SK-N-SH (cell line): Measurements from ENCODE around the gene PCYT1A. TPM values are rescaled to one million over a fixed set of nuclear protein-coding genes. Genes with fewer than 3 reads are reported as not detected.

Experiments
- CTCF ChIA-PET: fragments of 300-600, 350-600 bp; formaldehyde crosslinking; extraction: SDS; loops from one replicate; lab custom pipeline; 2021; lab: Yijun Ruan, JAX
- POLR2A ChIA-PET: fragments of 350-600 bp; sonication (Branson Sonifier 250); formaldehyde crosslinking; extraction: SDS; loops from one replicate; lab custom pipeline; 2020; ENCODE audit warnings: antibody characterized with exemption, inconsistent platforms; lab: Yijun Ruan, JAX
- DNase-seq: peaks from one replicate; pipeline ENCODE4 v3.0.0; 2012
- H2AFZ ChIP-seq: fragments of 200-600 bp; sonication (generic); 2 replicates; pipeline ENCODE4 v1.8.1; 2016; ENCODE audit warnings: antibody characterized with exemption, mild to moderate bottlenecking, low read depth
- H3F3A ChIP-seq: fragments of 200-600 bp; sonication (generic); replicated peaks from 2 replicates; pipeline ENCODE3; 2016; ENCODE audit warnings: antibody characterized with exemption, mild to moderate bottlenecking; ENCODE audit not compliant: insufficient read depth
- H3K27ac ChIP-seq, 2 experiments: fragments of 200-500 bp in 1 of 2; fragments of 200-600 bp in 1 of 2; sonication (Bioruptor generic) in 1 of 2; sonication (generic), shearing (Covaris generic) in 1 of 2; 2 replicates each; pipeline versions ENCODE4 v1.5.1 to v1.6.1; 2014 to 2016; ENCODE audit warnings: low read depth in 2 of 2, inconsistent platforms in 1 of 2, low read length in 1 of 2, mild to moderate bottlenecking in 1 of 2, mixed read lengths in 1 of 2
- H3K27me3 ChIP-seq: fragments of 200-600 bp; sonication (generic), shearing (Covaris generic); 2 replicates; pipeline ENCODE4 v1.6.1; 2016; ENCODE audit warnings: mixed run types; ENCODE audit not compliant: insufficient read depth
- H3K36me3 ChIP-seq, 2 experiments: fragments of 200-500 bp in 1 of 2; fragments of 200-600 bp in 1 of 2; sonication (Bioruptor generic) in 1 of 2; sonication (generic) in 1 of 2; replicated peaks in 1 of 2; 2 replicates each; pipeline versions ENCODE3 to v1.5.1; 2014 to 2016; ENCODE audit warnings: low read length in 1 of 2, mild to moderate bottlenecking in 1 of 2; ENCODE audit not compliant: insufficient read depth in 2 of 2, control insufficient read depth in 1 of 2
- H3K4me1 ChIP-seq, 2 experiments: fragments of 200-500 bp in 1 of 2; fragments of 200-600 bp in 1 of 2; sonication (Bioruptor generic) in 1 of 2; sonication (generic), shearing (Covaris generic) in 1 of 2; 2 replicates each; pipeline versions ENCODE4 v1.5.1 to v1.6.1; 2014 to 2016; ENCODE audit warnings: low read depth in 1 of 2, low read length in 1 of 2, mixed run types in 1 of 2; ENCODE audit not compliant: insufficient read depth in 2 of 2, control insufficient read depth in 1 of 2
- H3K4me2 ChIP-seq: fragments of 200-600 bp; sonication (generic), shearing (Covaris generic); 2 replicates; pipeline ENCODE4 v1.6.1; 2017; ENCODE audit warnings: mixed run types
- H3K4me3 ChIP-seq, 2 experiments: fragments of 200-500 bp in 1 of 2; fragments of 200-600 bp in 1 of 2; sonication (Bioruptor generic) in 1 of 2; sonication (generic), shearing (Covaris generic) in 1 of 2; 2 replicates each; pipeline versions ENCODE4 v1.5.1 to v1.8.1; 2014 to 2016; ENCODE audit warnings: low read depth in 2 of 2, inconsistent platforms in 1 of 2, low read length in 1 of 2, mild to moderate bottlenecking in 1 of 2, mixed read lengths in 1 of 2, moderate library complexity in 1 of 2
- H3K79me2 ChIP-seq: fragments of 200-600 bp; sonication (generic); 2 replicates; pipeline ENCODE4 v1.8.1; 2017; ENCODE audit warnings: mild to moderate bottlenecking; ENCODE audit not compliant: insufficient read depth
- H3K9ac ChIP-seq: fragments of 200-600 bp; sonication (generic); 2 replicates; pipeline ENCODE4 v1.6.1; 2017; ENCODE audit warnings: mixed run types
- H3K9me2 ChIP-seq: fragments of 200-600 bp; sonication (generic); 2 replicates; pipeline ENCODE4 v1.6.1; 2017; ENCODE audit warnings: mixed run types
- H3K9me3 ChIP-seq: fragments of 200-600 bp; sonication (generic); 2 replicates; pipeline ENCODE4 v1.6.1; 2017; ENCODE audit warnings: mixed run types, mild to moderate bottlenecking, moderate library complexity
- H4K20me1 ChIP-seq: fragments of 200-600 bp; sonication (generic); 2 replicates; pipeline ENCODE4 v1.6.1; 2017; ENCODE audit warnings: mild to moderate bottlenecking, mixed run types; ENCODE audit not compliant: insufficient read depth
- EP300 ChIP-seq, 2 experiments: IDR thresholded peaks; 2 replicates each; pipeline versions ENCODE4 v1.4.0 to v1.6.1; 2012; ENCODE audit warnings: borderline replicate concordance in 1 of 2, low read depth in 1 of 2, low read length in 1 of 2
- EZH2phosphoT487 ChIP-seq: fragments of 200-600 bp; sonication (generic); IDR thresholded peaks from 2 replicates; pipeline ENCODE4 v1.6.1; 2017; ENCODE audit warnings: low read depth, mixed run types, mild to moderate bottlenecking, antibody characterized with exemption, moderate library complexity, borderline replicate concordance
- FOSL2 ChIP-seq: IDR thresholded peaks from 2 replicates; pipeline ENCODE4 v1.4.0; 2012; ENCODE audit warnings: low read depth, mild to moderate bottlenecking, moderate library complexity, borderline replicate concordance
- GATA2 ChIP-seq: sonication (generic); formaldehyde crosslinking; IDR thresholded peaks from 2 replicates; pipeline ENCODE4 v1.5.0; 2020; ENCODE audit warnings: mild to moderate bottlenecking, missing genetic modification reagents
- IRF3 ChIP-seq: fragments of 150-350 bp; IDR thresholded peaks from 2 replicates; pipeline ENCODE4 v1.6.1; 2016; ENCODE audit warnings: mild to moderate bottlenecking, low read depth, low read length
- MEF2A ChIP-seq: IDR thresholded peaks from 2 replicates; pipeline ENCODE4 v1.4.0; 2012; ENCODE audit warnings: low read depth, borderline replicate concordance
- NFIC ChIP-seq: IDR thresholded peaks from 2 replicates; pipeline ENCODE4 v1.4.0; 2012; ENCODE audit warnings: borderline replicate concordance
- PBX3 ChIP-seq: IDR thresholded peaks from 2 replicates; pipeline ENCODE4; 2012
- POLR2AphosphoS5 ChIP-seq: IDR thresholded peaks from 2 replicates; pipeline ENCODE4 v1.6.1; 2012; ENCODE audit warnings: low read depth, low read length
- RAD21 ChIP-seq: IDR thresholded peaks from 2 replicates; pipeline ENCODE4 v1.6.1; 2012; ENCODE audit warnings: mild to moderate bottlenecking, low read length
- RFX5 ChIP-seq: IDR thresholded peaks from 2 replicates; pipeline ENCODE4 v1.6.1; 2012; ENCODE audit warnings: mild to moderate bottlenecking, improper control_type of control experiment, low read length
- RXRA ChIP-seq: IDR thresholded peaks from 2 replicates; pipeline ENCODE4 v1.4.0; 2012; ENCODE audit warnings: low read depth, mild to moderate bottlenecking, borderline replicate concordance
- SIN3A ChIP-seq: IDR thresholded peaks from 2 replicates; pipeline ENCODE4 v1.6.1; 2012; ENCODE audit warnings: low read depth, mild to moderate bottlenecking, low read length, moderate library complexity, borderline replicate concordance
- TAF1 ChIP-seq: IDR thresholded peaks from 2 replicates; pipeline ENCODE4 v1.6.1; 2012; ENCODE audit warnings: low read depth, mild to moderate bottlenecking, low read length, moderate library complexity, borderline replicate concordance
- TEAD4 ChIP-seq: IDR thresholded peaks from 2 replicates; pipeline ENCODE4 v1.4.0; 2012; ENCODE audit warnings: mild to moderate bottlenecking, borderline replicate concordance; ENCODE audit not compliant: insufficient read depth
- USF1 ChIP-seq: IDR thresholded peaks from 2 replicates; pipeline ENCODE4 v1.4.0; 2012; ENCODE audit warnings: low read depth, borderline replicate concordance
- USF2 ChIP-seq: fragments of 150-350 bp; IDR thresholded peaks from 2 replicates; pipeline ENCODE4 v1.6.1; 2017; ENCODE audit warnings: antibody characterized with exemption, low read length, low read depth, borderline replicate concordance
- WGBS: methylation state at CpG from one replicate; pipeline ENCODE4 v1.1.6; 2017; ENCODE audit warnings: low lambda C conversion rate; 5-methylcytosine and 5-hydroxymethylcytosine counted together
- polyA plus RNA-seq, 3 experiments: library from polyadenylated mRNA; depleted of rRNA; stranded (reverse); fragments of >200 nt; gene quantifications; 2 replicates each; pipeline ENCODE4 v1.2.3, GENCODE V29; 2012
- TF ChIP-seq, protein P1 (sequence below): fragments of 200-600 bp; sonication (generic); IDR thresholded peaks from 2 replicates; pipeline ENCODE4 v1.6.1; 2017; ENCODE audit warnings: antibody characterized with exemption, mild to moderate bottlenecking, moderate library complexity

Gene PCYT1A
- polyA plus RNA-seq, 1 of the 3 experiments (the other 2 are of a cell fraction): 45.9 TPM

GRCh38 chr3:196219970-196220311, 67.6 kb downstream of the PCYT1A start:
- no peak overlapping the region for H3K9ac ChIP-seq
- CTCF ChIA-PET: interaction anchor here (0.8 to 1.7 kb wide), 5 partner anchors 15 to 309 kb away, joined by 3 to 4 read pairs (median 3); no protein-coding TSS in a partner anchor

More at GRCh38 chr3:196219970-196220311, 67.6 kb downstream of the PCYT1A start:
- POLR2A ChIA-PET: no interaction called here
- no peaks in the 10 kb centered on the region for H3K9me2 ChIP-seq
- H2AFZ ChIP-seq: peak overlapping the region; percentile 35; the same call in 1 of the 2 replicates
- TF ChIP-seq SIN3A: no peak
- TF ChIP-seq USF2: no peak
- no peak for TF ChIP-seq USF1
- no peak for TF ChIP-seq GATA2
- no peak for TF ChIP-seq POLR2AphosphoS5
- no peak for TF ChIP-seq RAD21
- TF ChIP-seq EZH2phosphoT487: no peak
- TF ChIP-seq FOSL2: no peak
- TF ChIP-seq TEAD4: no peak
- no peak for TF ChIP-seq TAF1
- no peak for TF ChIP-seq EP300 (IDR thresholded peaks at IDR 0.05; ENCODE audit: borderline replicate concordance in 1 of 2, low read depth in 1 of 2, low read length in 1 of 2)
- TF ChIP-seq IRF3: no peak
- no peak for TF ChIP-seq RFX5
- TF ChIP-seq PBX3: no peak
- no peak for TF ChIP-seq NFIC
- no peak for TF ChIP-seq MEF2A
- TF ChIP-seq, protein P1, sequence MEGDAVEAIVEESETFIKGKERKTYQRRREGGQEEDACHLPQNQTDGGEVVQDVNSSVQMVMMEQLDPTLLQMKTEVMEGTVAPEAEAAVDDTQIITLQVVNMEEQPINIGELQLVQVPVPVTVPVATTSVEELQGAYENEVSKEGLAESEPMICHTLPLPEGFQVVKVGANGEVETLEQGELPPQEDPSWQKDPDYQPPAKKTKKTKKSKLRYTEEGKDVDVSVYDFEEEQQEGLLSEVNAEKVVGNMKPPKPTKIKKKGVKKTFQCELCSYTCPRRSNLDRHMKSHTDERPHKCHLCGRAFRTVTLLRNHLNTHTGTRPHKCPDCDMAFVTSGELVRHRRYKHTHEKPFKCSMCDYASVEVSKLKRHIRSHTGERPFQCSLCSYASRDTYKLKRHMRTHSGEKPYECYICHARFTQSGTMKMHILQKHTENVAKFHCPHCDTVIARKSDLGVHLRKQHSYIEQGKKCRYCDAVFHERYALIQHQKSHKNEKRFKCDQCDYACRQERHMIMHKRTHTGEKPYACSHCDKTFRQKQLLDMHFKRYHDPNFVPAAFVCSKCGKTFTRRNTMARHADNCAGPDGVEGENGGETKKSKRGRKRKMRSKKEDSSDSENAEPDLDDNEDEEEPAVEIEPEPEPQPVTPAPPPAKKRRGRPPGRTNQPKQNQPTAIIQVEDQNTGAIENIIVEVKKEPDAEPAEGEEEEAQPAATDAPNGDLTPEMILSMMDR: no peak
- TF ChIP-seq RXRA: no peak
- H3K4me3 ChIP-seq: no peak overlapping the region
- no peak for DNase-seq
- H3K36me3 ChIP-seq: no peaks in the 10 kb centered on the region
- H3K9me3 ChIP-seq: no peaks in the 10 kb centered on the region
- H3K79me2 ChIP-seq: no peaks in the 10 kb centered on the region
- peaks cover 0 to 17% of the 10 kb centered on the region in 2 experiments; a peak in 1 of 4 replicates for H3K4me1 ChIP-seq
- no peaks in the 10 kb centered on the region for H3F3A ChIP-seq
- peak overlapping the region in 1 of 2 experiments; percentile 79; a peak in 2 of 4 replicates for H3K27ac ChIP-seq
- no peak overlapping the region for H3K4me2 ChIP-seq
- H3K27me3 ChIP-seq: no peaks in the 10 kb centered on the region
- 96% methylated on average over 19 of the region's 19 CpGs for WGBS
- no peaks in the 10 kb centered on the region for H4K20me1 ChIP-seq
